Measurements from ENCODE around the gene GLIS1. TPM values are rescaled to one million over a fixed set of nuclear protein-coding genes. Genes with fewer than 3 reads are reported as not detected.

GLIS1 gene
- total RNA-seq, 1 experiment from 2014 or later: 0.39 TPM

DNA sequence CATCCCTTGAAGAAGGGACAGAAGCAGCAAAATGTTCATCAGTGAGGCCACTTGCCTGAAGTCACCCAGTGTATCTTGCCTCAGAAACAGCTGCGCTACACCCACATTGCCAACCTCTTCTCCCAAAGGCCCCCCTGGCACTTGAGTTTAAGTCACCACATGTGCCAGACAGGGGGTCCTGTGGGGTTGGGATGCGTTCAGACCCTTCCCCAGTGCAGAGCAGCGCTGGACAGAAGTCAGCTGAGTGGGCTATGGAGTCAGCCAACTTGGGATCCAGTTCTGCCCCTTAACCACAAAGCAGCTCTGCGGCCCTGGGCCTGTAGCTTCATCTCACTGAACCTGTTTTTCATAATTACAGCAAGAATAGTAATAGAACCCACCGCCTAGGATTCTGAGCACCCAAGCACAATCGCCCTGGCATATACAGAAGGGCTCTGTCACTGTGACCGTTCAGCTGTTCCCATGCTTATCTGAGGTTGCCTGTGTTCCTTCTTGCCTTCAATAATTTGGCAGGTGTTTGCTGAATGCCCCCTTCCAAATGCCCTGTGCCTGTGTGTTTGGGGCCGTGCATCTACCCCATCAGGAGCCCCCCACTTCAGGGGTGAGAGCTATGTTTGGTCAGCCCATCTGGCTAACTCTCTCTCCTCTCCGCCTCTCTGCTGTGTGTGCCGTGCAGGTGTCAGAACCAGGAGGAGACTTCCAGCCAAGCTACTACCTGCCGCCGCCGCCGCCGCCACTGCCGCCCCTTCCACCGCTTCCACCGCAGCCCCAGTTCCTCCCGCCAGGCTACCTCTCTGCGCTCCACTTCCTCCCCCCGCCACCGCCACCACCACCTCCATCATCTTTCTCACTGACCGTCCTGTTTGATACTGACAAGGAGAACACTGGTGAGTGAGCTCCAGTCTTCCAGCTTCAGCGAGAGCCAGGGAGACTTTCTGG lies 274.7 kb downstream of the GLIS1 start:
- H3K9me3 ChIP-seq (ENCODE audit: control insufficient read depth in 1 of 2, insufficient read depth in 1 of 2, low read depth in 1 of 2, low read length in 2 of 2): no peaks in the 10 kb centered on the region
- POLR2A ChIA-PET: interaction anchor here (0.9 kb wide), 1 partner anchor 51 kb away, joined by 3 read pairs; no protein-coding TSS in a partner anchor
- ATAC-seq: no peak

DNA sequence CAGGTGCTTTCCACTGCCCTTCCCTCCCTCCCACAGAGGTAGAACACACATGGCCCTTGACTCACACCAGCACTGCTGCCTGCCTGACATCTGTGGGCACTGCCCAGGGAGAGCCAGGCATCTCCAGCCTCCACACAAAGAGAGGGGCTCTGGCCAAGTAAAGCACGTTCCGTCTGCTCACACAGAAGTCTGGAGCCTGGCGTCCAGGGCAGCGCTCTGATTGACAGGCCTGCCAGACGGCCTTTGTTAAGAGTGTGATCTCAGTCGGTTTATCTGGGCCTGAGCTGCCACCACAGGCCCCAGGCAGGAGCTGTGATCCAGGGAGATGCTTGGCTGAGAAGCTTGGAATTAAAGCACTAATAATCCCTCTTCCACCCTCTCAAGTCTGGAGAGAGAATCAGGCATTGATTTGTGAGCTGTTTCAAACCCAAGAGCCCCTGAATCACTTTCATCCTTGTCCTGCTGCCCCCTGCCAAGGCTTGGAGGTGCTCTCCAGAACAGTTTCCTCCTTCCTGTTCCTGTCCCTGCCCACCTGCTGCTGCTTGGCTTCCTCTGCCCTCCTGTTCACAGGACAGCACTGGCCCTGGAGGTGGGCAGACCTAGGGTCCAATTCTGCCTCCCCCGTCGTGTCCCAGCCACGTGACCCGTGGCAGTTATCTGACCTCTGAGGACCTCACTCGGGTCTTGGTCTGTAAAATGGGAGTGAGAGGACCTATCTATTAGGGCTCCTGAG lies 276.0 kb downstream of the GLIS1 start:
- Histone ChIP-seq H3K4me3 (replicated peaks in 1 of 2; ENCODE audit: low read depth in 1 of 2, low read length in 2 of 2) (no peak overlapping the region), H3K9ac (ENCODE audit: low read length) (no peak overlapping the region), H3K4me2 (ENCODE audit: low read length) (no peak overlapping the region), H2AFZ (ENCODE audit: low read depth, low read length, poor library complexity, severe bottlenecking) (no peak overlapping the region), H3K4me1 (ENCODE audit: control insufficient read depth in 1 of 2, insufficient read depth in 2 of 2, low read length in 2 of 2) (peaks cover 0 to 9% of the 10 kb centered on the region in 2 experiments; a peak in 1 of 4 replicates), H3K27ac (ENCODE audit: low read depth, low read length) (no peak overlapping the region), H4K20me1 (ENCODE audit: insufficient read depth) (no peaks in the 10 kb centered on the region), H3K79me2 (ENCODE audit: insufficient read depth, low read length) (no peaks in the 10 kb centered on the region), H3K9me2 (ENCODE audit: insufficient read depth) (no peaks in the 10 kb centered on the region), H3K27me3 (ENCODE audit: insufficient read depth, low read length) (no peaks in the 10 kb centered on the region), H3K9me3 (ENCODE audit: control insufficient read depth in 1 of 2, insufficient read depth in 1 of 2, low read depth in 1 of 2, low read length in 2 of 2) (no peaks in the 10 kb centered on the region), H3K36me3 (ENCODE audit: control insufficient read depth in 1 of 2, insufficient read depth in 2 of 2, low read length in 2 of 2) (no peaks in the 10 kb centered on the region)
- ATAC-seq (no peak), DNase-seq (ENCODE audit: low read depth, low spot score) (no peak)
- intact Hi-C loops (cut with micrococcal nuclease): no loop called here
- RAD21 ChIA-PET (ENCODE audit: low non-redundant PET in 1 of 2, low total read pairs in 2 of 2, uncharacterized antibody in 2 of 2, unreplicated experiment in 2 of 2): no interaction called here
- TF ChIP-seq POLR2AphosphoS5 (IDR thresholded peaks at IDR 0.05; ENCODE audit: low read depth, low read length): no peak
- no peak for TF ChIP-seq ZFX (IDR thresholded peaks at IDR 0.05)
- TF ChIP-seq SRF (IDR thresholded peaks at IDR 0.05; ENCODE audit: low read depth): no peak
- TF ChIP-seq, protein P1, sequence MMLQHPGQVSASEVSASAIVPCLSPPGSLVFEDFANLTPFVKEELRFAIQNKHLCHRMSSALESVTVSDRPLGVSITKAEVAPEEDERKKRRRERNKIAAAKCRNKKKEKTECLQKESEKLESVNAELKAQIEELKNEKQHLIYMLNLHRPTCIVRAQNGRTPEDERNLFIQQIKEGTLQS (IDR thresholded peaks at IDR 0.05): no peak
- no peak for TF ChIP-seq FOSL1 (IDR thresholded peaks at IDR 0.05; ENCODE audit: low read depth)
- TF ChIP-seq, protein P2, sequence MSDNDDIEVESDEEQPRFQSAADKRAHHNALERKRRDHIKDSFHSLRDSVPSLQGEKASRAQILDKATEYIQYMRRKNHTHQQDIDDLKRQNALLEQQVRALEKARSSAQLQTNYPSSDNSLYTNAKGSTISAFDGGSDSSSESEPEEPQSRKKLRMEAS (IDR thresholded peaks at IDR 0.05): no peak
- no peak for TF ChIP-seq EGR1 (IDR thresholded peaks at IDR 0.05; ENCODE audit: low read depth)
- TF ChIP-seq EZH2 (IDR thresholded peaks at IDR 0.05): no peak
- TF ChIP-seq CEBPB (IDR thresholded peaks at IDR 0.05; ENCODE audit: low read depth): no peak
- no peak for TF ChIP-seq YY1 (IDR thresholded peaks at IDR 0.05; ENCODE audit: extremely low read depth, insufficient replicate concordance, low read depth, low read length)
- no peak for TF ChIP-seq SIN3A (IDR thresholded peaks at IDR 0.05; ENCODE audit: low read depth)
- TF ChIP-seq EZH2phosphoT487 (IDR thresholded peaks at IDR 0.05; ENCODE audit: borderline replicate concordance): no peak
- TF ChIP-seq RAD21 (IDR thresholded peaks at IDR 0.05; ENCODE audit: low read depth): no peak
- no peak for TF ChIP-seq POLR2A (IDR thresholded peaks at IDR 0.05; ENCODE audit: borderline replicate concordance, extremely low read depth, insufficient read depth, insufficient read length)
- TF ChIP-seq SP1 (IDR thresholded peaks at IDR 0.05; ENCODE audit: low read depth): no peak
- no peak for TF ChIP-seq ELF1 (IDR thresholded peaks at IDR 0.05; ENCODE audit: borderline replicate concordance, low read depth)
- CTCF ChIA-PET: interaction anchor here (1.4 kb wide), 1 partner anchor 13 kb away, joined by 4 read pairs; no protein-coding TSS in a partner anchor
- POLR2A ChIA-PET: no interaction called here
- no TSS peak for BruUV-seq (replicated peaks)

More for the DNA sequence above, 274.7 kb downstream of the GLIS1 start:
- Histone ChIP-seq H3K4me1 (ENCODE audit: control insufficient read depth in 1 of 2, insufficient read depth in 2 of 2, low read length in 2 of 2) (peaks cover 0 to 9% of the 10 kb centered on the region in 2 experiments; a peak in 1 of 4 replicates), H3K36me3 (ENCODE audit: control insufficient read depth in 1 of 2, insufficient read depth in 2 of 2, low read length in 2 of 2) (no peaks in the 10 kb centered on the region), H2AFZ (ENCODE audit: low read depth, low read length, poor library complexity, severe bottlenecking) (no peak overlapping the region), H3K9ac (ENCODE audit: low read length) (no peak overlapping the region), H3K79me2 (ENCODE audit: insufficient read depth, low read length) (no peaks in the 10 kb centered on the region), H4K20me1 (ENCODE audit: insufficient read depth) (no peaks in the 10 kb centered on the region), H3K4me3 (replicated peaks in 1 of 2; ENCODE audit: low read depth in 1 of 2, low read length in 2 of 2) (no peak overlapping the region), H3K27ac (ENCODE audit: low read depth, low read length) (no peak overlapping the region), H3K4me2 (ENCODE audit: low read length) (no peak overlapping the region), H3K9me2 (ENCODE audit: insufficient read depth) (no peaks in the 10 kb centered on the region), H3K27me3 (ENCODE audit: insufficient read depth, low read length) (no peaks in the 10 kb centered on the region)
- no peak for DNase-seq (ENCODE audit: low read depth, low spot score)
- intact Hi-C loops (cut with micrococcal nuclease): no loop called here
- BruUV-seq (replicated peaks): no TSS peak
- RAD21 ChIA-PET (ENCODE audit: low non-redundant PET in 1 of 2, low total read pairs in 2 of 2, uncharacterized antibody in 2 of 2, unreplicated experiment in 2 of 2): interaction anchor here in 1 of 2 experiments (0.7 kb wide), 1 partner anchor 226 kb away, joined by 3 read pairs; the partner anchor contains the start of gene MAGOH
- TF ChIP-seq EGR1 (IDR thresholded peaks at IDR 0.05; ENCODE audit: low read depth) (no peak), POLR2A (IDR thresholded peaks at IDR 0.05; ENCODE audit: borderline replicate concordance, extremely low read depth, insufficient read depth, insufficient read length) (no peak)
- CTCF ChIA-PET: interaction anchor here (0.7 to 1.5 kb wide), 4 partner anchors 9 to 186 kb away, joined by 3 to 5 read pairs (median 4); no protein-coding TSS in a partner anchor
